ENCODE data around the gene CEP170.
A peak's percentile ranks its signal among the peaks of the same experiment; 100 is the strongest.

Gene CEP170

DNA sequence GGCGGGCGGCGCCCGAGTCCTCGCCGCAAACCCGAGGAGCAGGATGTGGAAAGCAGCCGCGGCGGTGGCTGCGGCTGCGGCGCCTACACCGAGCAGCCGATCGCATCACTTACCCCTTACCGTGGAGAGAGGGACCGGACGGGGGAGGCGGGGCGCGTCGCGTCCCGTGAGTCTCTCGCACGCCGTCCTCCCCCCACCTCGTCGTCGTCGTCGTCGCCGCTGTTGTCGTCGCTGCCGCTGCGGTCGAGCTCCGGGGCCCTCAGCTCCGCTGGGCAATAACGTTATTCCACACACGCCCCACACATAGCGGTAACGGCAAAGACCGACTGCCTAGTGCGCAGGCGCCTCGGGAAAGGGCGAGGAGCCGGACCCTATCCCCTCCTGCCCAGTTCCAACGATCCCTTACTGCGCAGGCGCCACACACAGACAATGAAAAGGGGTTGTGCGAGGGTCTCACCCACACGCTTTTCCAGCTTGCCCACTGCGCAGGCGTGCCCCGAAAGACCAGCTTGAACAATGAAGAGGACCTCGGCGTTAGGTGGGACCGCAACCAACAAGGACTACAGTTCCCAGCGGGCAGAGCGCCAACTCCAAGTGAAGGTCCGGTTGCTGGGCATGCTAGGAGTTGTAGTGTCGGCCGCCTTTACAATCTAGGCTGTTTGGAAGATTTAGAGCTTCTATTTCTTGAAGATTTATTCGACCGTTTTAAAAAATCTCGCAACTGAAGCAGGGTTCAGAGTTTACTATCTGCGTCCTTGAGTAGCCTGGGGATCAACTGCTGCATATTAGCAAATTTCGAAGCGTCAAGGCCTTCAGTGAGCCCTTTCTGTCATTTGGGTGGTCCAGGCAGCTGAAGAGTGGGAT is at the start of gene CEP170:
Gene CEP170 (minus strand): TSS at position 355 of the 864 bp plus-strand sequence. CDS start 30,001 bp downstream, outside the sequence.
- peak; percentile 59 for ATAC-seq
- peak within 1 kb of the TSS; percentile 96 for H3K4me3 Mint-ChIP-seq
- H3K36me3 Mint-ChIP-seq (ENCODE audit: low read depth), result peaks cover under 1% of the 10 kb centered on the region
- H3K27ac Mint-ChIP-seq, result peak within 1 kb of the TSS; percentile 99
- no peaks in the 10 kb centered on the region for H3K27me3 Mint-ChIP-seq
- H3K9me3 Mint-ChIP-seq, result no peaks in the 10 kb centered on the region
- peak; percentile 91 for DNase-seq
- H3K4me1 Mint-ChIP-seq, result peaks cover 32% of the 10 kb centered on the region

DNA sequence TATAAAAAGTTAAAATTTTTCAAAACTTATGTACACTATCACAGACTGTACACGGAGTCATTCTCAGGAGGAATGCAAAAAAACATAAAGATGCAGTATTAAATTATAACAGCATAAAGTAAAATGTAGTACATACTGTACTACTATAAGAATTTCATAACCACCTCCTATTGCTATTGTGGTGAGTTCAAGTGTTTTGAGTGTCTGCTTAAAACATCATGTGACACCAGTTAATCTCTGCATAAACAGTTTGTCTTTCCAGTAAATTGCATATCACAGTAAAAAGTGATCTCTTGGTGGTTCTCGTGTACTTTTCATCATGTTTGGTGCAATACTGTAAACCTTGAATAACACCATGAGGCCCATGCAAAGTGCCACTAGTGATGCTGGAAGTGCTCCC is 46.0 kb upstream of the CEP170 start:
- Mint-ChIP-seq H3K9me3 (peaks cover 7% of the 10 kb centered on the region), H3K27ac (no peak overlapping the region), H3K4me1 (no peaks in the 10 kb centered on the region), H3K27me3 (no peaks in the 10 kb centered on the region), H3K4me3 (no peak overlapping the region), H3K36me3 (ENCODE audit: low read depth) (peaks cover 49% of the 10 kb centered on the region)
- DNase-seq (no peak), ATAC-seq (no peak)

DNA sequence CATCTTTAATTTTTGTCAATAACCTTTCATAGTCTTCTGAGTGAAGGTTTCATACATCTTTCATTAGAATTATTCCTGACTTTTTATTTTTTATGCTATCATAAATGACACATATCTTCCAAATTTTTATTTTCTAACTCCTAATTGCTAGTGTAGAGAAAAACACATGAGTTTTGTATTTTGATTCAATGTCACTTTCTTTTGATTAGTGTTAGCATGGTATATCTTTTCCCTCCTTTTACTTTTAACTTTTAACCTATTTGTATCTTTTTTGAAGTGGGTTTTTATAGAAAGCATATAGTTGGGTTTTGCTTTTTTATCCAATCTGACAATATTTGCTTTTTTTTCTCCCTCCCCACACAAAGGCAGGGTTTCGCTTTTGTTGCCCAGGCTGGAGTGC is 44.0 kb upstream of the CEP170 start:
- Mint-ChIP-seq H3K4me3 (no peak overlapping the region), H3K27me3 (no peaks in the 10 kb centered on the region), H3K9me3 (peaks cover 20% of the 10 kb centered on the region), H3K27ac (no peak overlapping the region), H3K36me3 (ENCODE audit: low read depth) (peaks cover 62% of the 10 kb centered on the region), H3K4me1 (peaks cover 14% of the 10 kb centered on the region)
- DNase-seq, result no peak
- ATAC-seq, result no peak

DNA sequence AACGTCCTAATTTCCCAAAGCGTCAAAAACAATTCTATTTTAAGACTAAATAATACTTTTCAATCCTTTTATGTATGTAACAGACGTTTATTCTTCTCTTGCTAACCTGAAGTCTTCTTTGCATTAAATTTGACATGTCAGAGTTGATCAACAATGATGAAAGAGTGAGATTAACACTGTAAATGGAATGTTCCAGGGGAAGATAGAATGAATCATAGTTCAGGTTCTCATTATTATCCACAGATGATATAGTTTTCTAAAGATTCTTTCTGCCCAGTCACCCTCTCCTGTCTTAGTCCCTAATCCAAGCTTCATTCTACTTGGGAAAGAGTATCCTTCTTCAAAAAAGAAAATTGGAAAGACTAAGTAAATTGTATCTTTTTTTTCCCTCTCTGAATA is 39.6 kb upstream of the CEP170 start:
- Mint-ChIP-seq H3K27ac (peak overlapping the region; percentile 54), H3K27me3 (no peaks in the 10 kb centered on the region), H3K9me3 (peaks cover 34% of the 10 kb centered on the region), H3K4me1 (peaks cover 23% of the 10 kb centered on the region), H3K36me3 (ENCODE audit: low read depth) (peaks cover 80% of the 10 kb centered on the region), H3K4me3 (no peak overlapping the region)
- ATAC-seq (no peak), DNase-seq (no peak)

DNA sequence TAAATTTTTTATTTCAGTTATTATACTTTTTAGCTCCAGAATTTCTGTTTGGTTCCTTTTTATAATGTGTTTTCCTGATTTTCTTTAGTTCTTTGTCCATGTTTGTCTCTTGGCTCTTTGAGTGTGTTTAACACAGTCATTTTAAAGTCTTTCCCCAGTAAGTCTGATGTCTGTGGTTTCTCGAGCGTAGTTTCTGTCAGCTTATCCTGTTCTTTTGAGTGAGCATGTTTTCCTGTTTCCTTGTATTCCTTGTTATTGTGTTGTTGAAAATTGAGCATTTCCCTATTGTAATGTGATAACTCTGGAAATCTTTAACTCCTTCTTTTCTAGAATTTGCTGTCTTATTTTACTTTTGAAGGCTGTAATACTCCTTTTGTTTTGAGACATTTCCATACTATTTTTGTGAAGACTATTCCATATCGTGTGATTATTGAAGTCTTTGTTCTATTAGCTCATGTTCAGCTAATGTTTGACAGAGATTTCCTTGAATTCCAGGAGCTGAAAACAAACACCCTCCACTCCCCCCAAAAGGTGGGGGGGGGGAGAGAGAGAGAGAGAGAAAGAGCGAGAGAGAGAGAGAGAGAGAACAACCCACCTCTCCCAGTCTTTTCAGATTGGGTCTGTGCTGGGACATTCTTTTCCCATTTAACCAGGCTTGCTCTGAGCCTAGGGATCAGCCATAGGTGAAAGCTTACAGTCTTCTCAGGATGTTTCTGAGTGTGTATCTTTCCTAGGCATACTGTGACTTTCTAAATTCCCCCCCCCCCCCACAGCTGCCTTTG is 39.1 kb upstream of the CEP170 start:
- no peak for ATAC-seq
- no peaks in the 10 kb centered on the region for H3K27me3 Mint-ChIP-seq
- H3K27ac Mint-ChIP-seq, result peak overlapping the region; percentile 54
- H3K36me3 Mint-ChIP-seq (ENCODE audit: low read depth), result peaks cover 81% of the 10 kb centered on the region
- DNase-seq, result no peak
- H3K9me3 Mint-ChIP-seq, result peaks cover 34% of the 10 kb centered on the region
- H3K4me3 Mint-ChIP-seq, result no peak overlapping the region
- H3K4me1 Mint-ChIP-seq, result peaks cover 25% of the 10 kb centered on the region

DNA sequence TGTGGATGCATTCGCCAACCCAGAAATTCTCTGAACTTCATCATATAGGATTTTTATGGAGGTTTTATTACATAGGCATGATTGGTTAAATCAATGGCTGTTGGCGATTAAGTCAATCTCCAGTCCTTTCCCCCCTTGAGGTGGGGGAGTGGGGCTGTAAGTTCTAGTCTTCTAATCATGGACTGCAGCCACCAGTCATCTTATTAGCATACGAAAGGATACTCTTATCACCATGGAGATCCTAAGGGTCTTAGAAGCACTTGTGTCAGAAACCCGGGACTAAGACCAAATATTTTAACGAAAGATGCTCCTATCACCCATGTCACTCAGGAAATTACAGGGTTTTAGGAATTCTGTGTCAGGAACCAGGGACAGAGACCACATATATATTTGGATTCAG is 37.0 kb upstream of the CEP170 start:
- Mint-ChIP-seq H3K27me3 (no peaks in the 10 kb centered on the region), H3K36me3 (ENCODE audit: low read depth) (peaks cover 83% of the 10 kb centered on the region), H3K27ac (no peak overlapping the region), H3K4me1 (peaks cover 40% of the 10 kb centered on the region), H3K4me3 (no peak overlapping the region), H3K9me3 (peaks cover 32% of the 10 kb centered on the region)
- ATAC-seq (no peak), DNase-seq (no peak)

DNA sequence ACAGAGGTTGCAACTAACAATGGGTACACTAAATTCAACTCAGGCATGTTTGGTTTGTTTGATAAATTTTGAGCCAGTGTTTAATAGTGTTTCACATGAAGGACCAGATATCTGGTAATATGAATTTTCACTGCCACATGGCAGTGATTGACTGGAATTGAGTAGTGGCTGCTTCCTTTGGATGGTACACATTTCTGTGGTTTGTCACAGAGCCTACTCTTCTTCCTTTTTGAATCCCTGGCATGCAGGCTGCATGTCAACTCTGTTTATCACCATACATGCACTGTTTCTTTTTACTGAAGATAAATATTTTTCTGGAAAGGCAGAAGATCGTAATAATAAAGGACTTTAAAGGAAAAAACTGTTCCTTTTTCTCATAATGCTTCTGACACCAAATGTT is 36.2 kb upstream of the CEP170 start:
- H3K4me3 Mint-ChIP-seq, result no peak overlapping the region
- H3K9me3 Mint-ChIP-seq, result peaks cover 28% of the 10 kb centered on the region
- peaks cover 81% of the 10 kb centered on the region for H3K36me3 Mint-ChIP-seq (ENCODE audit: low read depth)
- ATAC-seq (no peak), DNase-seq (no peak)
- H3K4me1 Mint-ChIP-seq, result peaks cover 48% of the 10 kb centered on the region
- H3K27me3 Mint-ChIP-seq, result no peaks in the 10 kb centered on the region
- no peak overlapping the region for H3K27ac Mint-ChIP-seq

DNA sequence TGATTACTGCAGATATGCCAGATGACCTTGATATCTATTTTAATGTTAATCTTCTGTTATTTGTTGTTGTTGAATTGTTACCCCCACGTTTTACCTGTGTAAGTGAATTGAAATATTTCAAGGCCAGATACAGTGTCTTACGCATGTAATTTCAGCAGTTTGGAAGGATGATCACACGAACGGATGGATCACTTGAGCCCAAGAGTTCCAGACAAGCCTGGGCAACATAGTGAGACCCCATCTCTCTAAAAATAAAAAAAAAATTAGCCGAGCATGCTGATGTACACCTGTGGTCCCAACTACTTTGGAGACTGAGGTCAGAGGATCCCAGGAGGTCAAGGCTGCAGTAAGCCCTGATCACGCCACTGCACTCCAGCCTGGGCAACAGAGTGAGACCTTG is 33.0 kb upstream of the CEP170 start:
- ATAC-seq, result no peak
- peaks cover 7% of the 10 kb centered on the region for H3K9me3 Mint-ChIP-seq
- no peaks in the 10 kb centered on the region for H3K27me3 Mint-ChIP-seq
- H3K27ac Mint-ChIP-seq, result peak overlapping the region; percentile 94
- no peak for DNase-seq
- peak overlapping the region; percentile 39 for H3K4me3 Mint-ChIP-seq
- peaks cover 69% of the 10 kb centered on the region for H3K36me3 Mint-ChIP-seq (ENCODE audit: low read depth)
- peaks cover 48% of the 10 kb centered on the region for H3K4me1 Mint-ChIP-seq

DNA sequence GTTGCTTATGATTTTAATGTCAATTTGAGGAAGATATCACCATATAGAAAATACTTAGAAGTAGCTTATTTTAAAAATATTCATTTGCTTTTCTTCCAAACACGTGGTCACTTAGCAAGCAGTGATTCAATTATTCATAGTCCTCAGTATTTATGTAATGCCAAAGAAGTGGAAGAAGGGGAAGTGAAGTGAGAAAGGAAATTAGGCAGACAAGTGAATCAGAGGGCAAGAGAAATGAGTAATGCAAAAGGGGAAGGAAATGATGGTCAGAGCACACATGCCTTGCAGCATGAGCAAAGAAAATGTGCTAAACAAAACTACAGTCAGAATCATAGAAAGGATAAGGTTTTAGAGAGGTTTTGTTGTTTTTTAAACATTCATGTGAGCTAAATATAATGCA is 32.6 kb upstream of the CEP170 start:
- peak; percentile 89 for ATAC-seq
- Mint-ChIP-seq H3K27ac (peak overlapping the region; percentile 94), H3K27me3 (no peaks in the 10 kb centered on the region)

DNA sequence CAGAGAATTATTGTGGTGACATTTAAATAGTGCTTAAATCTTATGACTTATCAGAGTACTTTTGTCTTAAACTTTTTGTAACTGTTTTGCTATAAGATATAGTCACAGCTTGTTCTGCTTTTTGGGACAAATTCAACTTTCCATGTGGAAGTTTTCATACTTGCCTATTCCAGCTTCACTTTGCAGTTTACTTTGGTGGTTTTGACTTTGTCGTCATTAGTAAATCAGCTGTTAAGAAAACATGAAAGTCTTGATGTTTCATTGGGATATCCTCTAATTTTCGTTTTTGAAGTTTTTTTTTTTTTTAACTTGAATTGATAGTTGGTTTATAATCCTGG is 32.0 kb upstream of the CEP170 start:
- peak overlapping the region; percentile 94 for H3K27ac Mint-ChIP-seq

More for the DNA sequence above, 32.6 kb upstream of the CEP170 start:
- H3K9me3 Mint-ChIP-seq, result peaks cover 5% of the 10 kb centered on the region
- peaks cover 67% of the 10 kb centered on the region for H3K36me3 Mint-ChIP-seq (ENCODE audit: low read depth)
- DNase-seq, result no peak
- peak overlapping the region; percentile 39 for H3K4me3 Mint-ChIP-seq
- peaks cover 48% of the 10 kb centered on the region for H3K4me1 Mint-ChIP-seq

DNA sequence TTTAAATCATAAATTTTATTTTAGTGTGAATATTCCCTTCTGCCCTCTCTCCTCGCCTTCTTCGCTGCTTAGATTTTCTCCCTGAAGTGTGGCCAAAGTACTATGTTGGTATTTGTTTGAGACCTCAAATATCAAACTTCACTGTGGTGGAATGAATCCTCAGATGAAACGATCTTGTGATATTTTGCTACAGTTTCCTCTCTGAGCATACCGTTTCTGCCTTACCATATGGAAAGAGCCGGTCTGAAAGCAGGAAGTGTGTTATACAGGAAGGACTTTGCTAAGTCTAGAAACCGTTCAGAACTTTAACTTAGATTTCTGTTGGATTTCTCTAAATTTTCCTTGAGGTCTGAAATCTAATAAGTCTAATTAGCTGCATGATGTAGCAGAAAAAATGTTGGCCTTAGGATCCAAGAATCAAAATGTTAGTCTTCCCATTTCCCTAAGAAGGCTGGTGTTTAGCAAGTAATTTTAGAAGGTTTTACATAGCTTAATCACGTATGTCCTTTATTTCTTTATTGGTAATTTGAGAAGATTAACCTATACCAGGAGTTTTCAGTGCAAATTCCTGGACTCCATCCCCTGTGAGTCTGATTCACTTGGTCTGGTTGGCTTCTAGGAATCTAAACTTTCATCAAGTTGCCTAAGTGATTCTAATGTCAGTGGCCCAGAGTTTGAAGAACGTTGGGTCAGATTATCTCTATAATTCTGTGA is 31.5 kb upstream of the CEP170 start:
- peaks cover 7% of the 10 kb centered on the region for H3K9me3 Mint-ChIP-seq
- peak; percentile 61 for ATAC-seq
- peak overlapping the region; percentile 12 for H3K4me3 Mint-ChIP-seq
- no peaks in the 10 kb centered on the region for H3K27me3 Mint-ChIP-seq
- peaks cover 66% of the 10 kb centered on the region for H3K36me3 Mint-ChIP-seq (ENCODE audit: low read depth)
- peaks cover 48% of the 10 kb centered on the region for H3K4me1 Mint-ChIP-seq
- peak overlapping the region; percentile 79 for H3K27ac Mint-ChIP-seq
- DNase-seq, result no peak

More for the DNA sequence above, 32.0 kb upstream of the CEP170 start:
- H3K27me3 Mint-ChIP-seq, result no peaks in the 10 kb centered on the region
- peaks cover 7% of the 10 kb centered on the region for H3K9me3 Mint-ChIP-seq
- DNase-seq, result no peak
- H3K36me3 Mint-ChIP-seq (ENCODE audit: low read depth), result peaks cover 66% of the 10 kb centered on the region
- peaks cover 48% of the 10 kb centered on the region for H3K4me1 Mint-ChIP-seq
- H3K4me3 Mint-ChIP-seq, result no peak overlapping the region
- ATAC-seq, result no peak

DNA sequence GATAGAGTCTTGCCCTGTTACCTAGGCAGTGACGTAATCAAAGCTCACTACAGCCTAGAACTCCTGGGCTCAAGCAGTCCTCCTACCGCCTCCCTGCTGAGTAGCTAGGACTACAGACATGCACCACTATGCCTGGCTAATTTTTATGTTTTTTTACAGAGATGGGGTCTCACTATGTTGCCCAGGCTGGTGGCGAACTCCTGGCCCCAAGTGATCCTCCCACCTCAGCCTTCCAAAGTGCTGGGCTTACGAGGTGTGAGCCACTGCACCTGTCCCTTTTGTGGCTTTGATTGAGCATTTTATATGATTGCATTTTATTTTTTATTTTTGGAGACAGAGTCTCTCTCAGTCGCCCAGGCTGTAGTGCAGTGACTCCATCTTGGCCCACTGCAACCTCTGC is 26.6 kb upstream of the CEP170 start:
- ATAC-seq, result no peak
- peaks cover 50% of the 10 kb centered on the region for H3K36me3 Mint-ChIP-seq (ENCODE audit: low read depth)
- H3K9me3 Mint-ChIP-seq, result peaks cover 7% of the 10 kb centered on the region
- H3K4me3 Mint-ChIP-seq, result no peak overlapping the region
- DNase-seq, result no peak
- peaks cover 32% of the 10 kb centered on the region for H3K4me1 Mint-ChIP-seq
- no peaks in the 10 kb centered on the region for H3K27me3 Mint-ChIP-seq
- no peak overlapping the region for H3K27ac Mint-ChIP-seq

DNA sequence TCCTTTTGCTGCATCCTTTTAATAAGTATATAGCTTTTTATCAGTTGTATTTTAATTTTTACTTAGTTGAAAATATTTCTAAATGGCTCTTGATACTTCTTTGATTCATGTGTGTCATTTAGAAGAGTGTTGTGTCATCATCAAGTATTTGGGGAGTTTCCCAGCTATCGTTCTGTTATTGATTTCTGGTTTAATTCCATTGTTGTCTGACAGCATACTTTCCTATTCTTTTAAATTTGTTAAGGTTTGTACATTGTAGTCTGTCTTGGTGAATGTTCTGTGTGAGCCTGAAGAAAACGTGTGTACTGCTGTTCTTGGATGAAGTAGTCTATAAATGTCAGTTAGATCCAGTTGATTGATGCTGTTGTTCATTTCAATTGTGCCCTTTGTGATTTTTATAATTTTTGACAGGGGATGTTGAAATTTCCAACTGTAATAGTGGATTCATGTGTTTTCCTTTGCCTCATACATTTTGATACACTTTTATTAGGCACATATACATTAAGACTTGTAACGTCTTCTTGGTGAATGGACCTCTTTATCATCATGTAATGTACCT is 25.6 kb upstream of the CEP170 start:
- no peak overlapping the region for H3K4me3 Mint-ChIP-seq
- H3K36me3 Mint-ChIP-seq (ENCODE audit: low read depth), result peaks cover 52% of the 10 kb centered on the region
- peaks cover 7% of the 10 kb centered on the region for H3K9me3 Mint-ChIP-seq
- H3K27me3 Mint-ChIP-seq, result no peaks in the 10 kb centered on the region
- H3K27ac Mint-ChIP-seq, result peak overlapping the region; percentile 40
- peaks cover 22% of the 10 kb centered on the region for H3K4me1 Mint-ChIP-seq
- DNase-seq (no peak), ATAC-seq (peak; percentile 24)

DNA sequence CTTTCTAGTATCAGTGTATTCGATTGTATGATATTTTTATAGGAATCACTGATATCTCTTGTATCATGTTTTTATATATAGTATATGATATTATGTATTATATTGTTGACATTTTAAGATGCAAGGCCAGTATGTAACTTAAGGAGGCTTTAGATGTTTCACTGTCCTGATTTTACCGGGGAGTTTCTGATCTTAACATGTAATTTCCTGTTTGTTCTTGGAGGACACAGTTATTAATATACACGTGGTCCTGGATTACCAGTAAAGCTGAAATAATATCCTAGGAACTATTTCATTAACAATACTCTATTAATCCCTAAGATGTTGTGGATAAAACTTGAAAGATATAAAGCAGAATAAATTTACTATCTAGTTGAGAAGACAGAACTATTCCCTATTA is 20.2 kb upstream of the CEP170 start:
- no peak overlapping the region for H3K4me3 Mint-ChIP-seq
- DNase-seq (no peak), ATAC-seq (no peak)
- no peaks in the 10 kb centered on the region for H3K27me3 Mint-ChIP-seq
- no peaks in the 10 kb centered on the region for H3K9me3 Mint-ChIP-seq
- H3K4me1 Mint-ChIP-seq, result peaks cover 14% of the 10 kb centered on the region
- peaks cover 53% of the 10 kb centered on the region for H3K36me3 Mint-ChIP-seq (ENCODE audit: low read depth)
- H3K27ac Mint-ChIP-seq, result no peak overlapping the region

All from activated naive CD8-positive, alpha-beta T cell treated with anti-CD3 and anti-CD28 coated beads, Interleukin-2, amount 50 U/mL, for 24 hours (primary cell).